ENCODE data around the gene KIF25.

Gene KIF25

DNA sequence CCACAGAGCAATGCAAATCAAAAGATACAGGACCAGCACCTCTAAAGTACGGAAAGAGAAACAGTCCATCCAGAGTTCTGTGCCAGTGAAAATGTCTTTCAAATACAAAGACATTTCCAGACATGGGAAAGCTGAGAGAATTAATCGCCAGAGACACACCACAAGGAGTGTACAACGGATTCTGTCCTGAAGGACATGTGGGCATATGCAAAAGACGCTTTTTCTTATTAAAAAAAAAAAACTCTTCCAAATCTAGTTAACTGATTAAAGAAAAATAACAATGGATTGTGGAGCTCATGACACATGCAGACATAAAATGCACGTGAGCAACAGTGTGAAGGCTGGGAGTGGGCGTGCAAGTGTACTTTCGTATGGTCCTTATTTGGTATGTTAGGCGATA is 22.8 kb downstream of the KIF25 start:
- no peaks in the 10 kb centered on the region for H3K27me3 ChIP-seq (ENCODE audit: insufficient read depth, insufficient read length)
- no peaks in the 10 kb centered on the region for H3K9me3 ChIP-seq (ENCODE audit: insufficient read depth, low read length)
- TF ChIP-seq ZNF274 (IDR thresholded peaks at IDR 0.05; ENCODE audit: low read depth, low read length), result no peak
- no peak for TF ChIP-seq SUZ12 (IDR thresholded peaks at IDR 0.05; ENCODE audit: extremely low read depth, insufficient read depth, insufficient read length)
- TF ChIP-seq YY1 (IDR thresholded peaks at IDR 0.05; ENCODE audit: insufficient read depth, insufficient read length), result no peak

DNA sequence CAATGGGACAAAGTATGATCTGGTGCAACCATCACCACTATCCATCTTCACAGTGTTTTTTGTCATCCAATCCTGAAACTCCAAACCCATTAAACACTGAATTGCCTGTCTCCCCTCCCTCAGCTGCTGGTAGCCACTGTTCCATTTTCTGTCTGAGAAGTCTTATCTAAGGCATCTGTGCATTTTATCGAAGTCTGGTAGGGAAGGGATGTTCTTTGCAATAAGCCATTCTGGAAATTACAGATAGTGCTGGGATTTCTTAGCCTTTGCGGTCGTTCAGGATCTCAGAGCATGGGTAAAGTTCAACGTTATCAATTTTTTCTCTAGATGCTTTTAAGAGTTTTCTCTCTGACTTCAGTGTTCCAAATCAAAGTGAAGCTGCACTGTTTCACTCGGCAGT is 24.1 kb downstream of the KIF25 start:
- TF ChIP-seq SUZ12 (IDR thresholded peaks at IDR 0.05; ENCODE audit: extremely low read depth, insufficient read depth, insufficient read length) (no peak), YY1 (IDR thresholded peaks at IDR 0.05; ENCODE audit: insufficient read depth, insufficient read length) (no peak), ZNF274 (IDR thresholded peaks at IDR 0.05; ENCODE audit: low read depth, low read length) (no peak)
- Histone ChIP-seq H3K4me1 (ENCODE audit: insufficient read depth, insufficient read length) (peaks cover 5% of the 10 kb centered on the region), H3K4me3 (ENCODE audit: insufficient read length, low read depth) (no peak overlapping the region), H3K27me3 (ENCODE audit: insufficient read depth, insufficient read length) (no peaks in the 10 kb centered on the region), H3K9ac (ENCODE audit: insufficient read length, low read depth) (no peak overlapping the region), H3K36me3 (ENCODE audit: insufficient read depth, insufficient read length, low read length) (no peaks in the 10 kb centered on the region), H3K9me3 (ENCODE audit: insufficient read depth, low read length) (no peaks in the 10 kb centered on the region)
- DNase-seq (ENCODE audit: low read depth, low spot score), result no peak

More for the DNA sequence above, 22.8 kb downstream of the KIF25 start:
- H3K9ac ChIP-seq (ENCODE audit: insufficient read length, low read depth), result no peak overlapping the region
- no peak for DNase-seq (ENCODE audit: low read depth, low spot score)
- no peaks in the 10 kb centered on the region for H3K36me3 ChIP-seq (ENCODE audit: insufficient read depth, insufficient read length, low read length)
- H3K4me1 ChIP-seq (ENCODE audit: insufficient read depth, insufficient read length), result peaks cover 2% of the 10 kb centered on the region
- no peak overlapping the region for H3K4me3 ChIP-seq (ENCODE audit: insufficient read length, low read depth)

DNA sequence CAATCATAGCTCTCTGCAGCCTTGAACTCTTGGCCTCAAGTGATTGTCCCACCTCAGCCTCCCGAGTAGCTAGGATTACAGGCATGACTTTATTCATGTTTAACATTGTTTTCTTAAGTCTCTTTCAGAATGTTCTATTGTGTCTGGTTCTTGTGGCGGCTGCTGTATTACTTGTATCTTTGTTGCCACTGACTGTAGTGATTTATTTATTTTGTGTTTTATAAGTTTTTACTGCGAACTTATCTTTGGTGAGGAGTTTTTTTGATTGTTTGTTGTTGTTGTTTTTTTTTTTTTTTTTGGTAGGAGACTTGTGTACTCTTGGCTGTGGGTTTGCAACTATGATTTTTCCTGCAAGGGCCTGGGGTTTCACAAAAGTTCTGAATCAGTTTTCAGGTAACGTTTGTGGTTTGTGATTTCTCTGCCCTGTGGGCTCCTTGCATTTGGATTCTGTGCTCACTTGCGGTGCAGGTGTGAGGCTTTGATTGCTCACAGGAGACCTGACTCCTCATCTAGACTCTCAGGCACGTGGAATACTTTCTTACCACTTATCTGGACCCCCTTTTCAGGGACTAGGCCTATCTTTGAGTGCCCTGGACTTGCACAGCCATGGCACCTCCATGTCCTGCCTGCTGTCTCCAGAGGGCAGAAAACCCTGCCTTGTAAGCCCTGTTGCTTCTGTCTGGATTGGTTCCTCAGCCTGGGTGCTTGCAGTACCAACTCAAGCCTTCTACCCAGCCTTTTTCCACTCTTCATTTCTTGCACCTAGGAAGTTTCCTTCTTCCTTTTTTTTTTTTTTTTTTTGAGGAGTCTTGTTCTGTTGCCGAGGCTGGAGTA is 25.2 kb downstream of the KIF25 start:
- Histone ChIP-seq H3K36me3 (ENCODE audit: insufficient read depth, insufficient read length, low read length) (no peaks in the 10 kb centered on the region), H3K4me1 (ENCODE audit: insufficient read depth, insufficient read length) (peaks cover 5% of the 10 kb centered on the region), H3K4me3 (ENCODE audit: insufficient read length, low read depth) (no peak overlapping the region), H3K9ac (ENCODE audit: insufficient read length, low read depth) (no peak overlapping the region), H3K9me3 (ENCODE audit: insufficient read depth, low read length) (no peaks in the 10 kb centered on the region), H3K27me3 (ENCODE audit: insufficient read depth, insufficient read length) (no peaks in the 10 kb centered on the region)
- TF ChIP-seq ZNF274 (IDR thresholded peaks at IDR 0.05; ENCODE audit: low read depth, low read length) (no peak), SUZ12 (IDR thresholded peaks at IDR 0.05; ENCODE audit: extremely low read depth, insufficient read depth, insufficient read length) (no peak), YY1 (IDR thresholded peaks at IDR 0.05; ENCODE audit: insufficient read depth, insufficient read length) (no peak)
- DNase-seq (ENCODE audit: low read depth, low spot score), result no peak

DNA sequence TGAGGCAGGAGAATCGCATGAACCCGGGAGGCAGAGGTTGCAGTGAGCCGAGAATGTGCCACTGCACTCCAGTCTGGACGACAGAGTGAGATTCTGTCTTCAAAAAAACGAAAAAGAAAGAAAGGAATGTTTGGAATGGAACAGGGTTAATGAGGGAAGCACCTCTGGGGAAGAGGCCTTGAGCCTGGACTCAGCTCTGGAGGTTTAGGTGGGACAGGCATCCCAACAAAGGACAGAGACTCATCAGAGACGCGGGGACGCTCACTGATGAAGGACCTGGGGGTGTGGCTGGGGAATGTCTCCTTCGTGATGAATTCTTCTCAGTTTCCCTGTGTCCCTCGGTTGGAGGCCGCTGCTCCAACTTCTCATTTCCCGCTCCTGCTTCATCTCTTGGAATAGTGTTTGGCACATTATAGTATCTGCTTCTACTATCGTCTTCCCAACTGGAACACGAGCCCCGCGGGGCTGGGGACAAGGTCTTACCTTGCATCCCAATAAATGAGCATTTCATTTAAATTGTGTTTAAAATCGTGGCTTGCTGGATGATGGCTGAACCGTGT is 27.6 kb downstream of the KIF25 start:
- Histone ChIP-seq H3K4me1 (ENCODE audit: insufficient read depth, insufficient read length) (peaks cover 5% of the 10 kb centered on the region), H3K27me3 (ENCODE audit: insufficient read depth, insufficient read length) (no peaks in the 10 kb centered on the region), H3K9me3 (ENCODE audit: insufficient read depth, low read length) (no peaks in the 10 kb centered on the region), H3K36me3 (ENCODE audit: insufficient read depth, insufficient read length, low read length) (no peaks in the 10 kb centered on the region), H3K9ac (ENCODE audit: insufficient read length, low read depth) (no peak overlapping the region), H3K4me3 (ENCODE audit: insufficient read length, low read depth) (no peak overlapping the region)
- TF ChIP-seq SUZ12 (IDR thresholded peaks at IDR 0.05; ENCODE audit: extremely low read depth, insufficient read depth, insufficient read length), result no peak
- no peak for TF ChIP-seq ZNF274 (IDR thresholded peaks at IDR 0.05; ENCODE audit: low read depth, low read length)
- no peak for TF ChIP-seq YY1 (IDR thresholded peaks at IDR 0.05; ENCODE audit: insufficient read depth, insufficient read length)
- no peak for DNase-seq (ENCODE audit: low read depth, low spot score)

DNA sequence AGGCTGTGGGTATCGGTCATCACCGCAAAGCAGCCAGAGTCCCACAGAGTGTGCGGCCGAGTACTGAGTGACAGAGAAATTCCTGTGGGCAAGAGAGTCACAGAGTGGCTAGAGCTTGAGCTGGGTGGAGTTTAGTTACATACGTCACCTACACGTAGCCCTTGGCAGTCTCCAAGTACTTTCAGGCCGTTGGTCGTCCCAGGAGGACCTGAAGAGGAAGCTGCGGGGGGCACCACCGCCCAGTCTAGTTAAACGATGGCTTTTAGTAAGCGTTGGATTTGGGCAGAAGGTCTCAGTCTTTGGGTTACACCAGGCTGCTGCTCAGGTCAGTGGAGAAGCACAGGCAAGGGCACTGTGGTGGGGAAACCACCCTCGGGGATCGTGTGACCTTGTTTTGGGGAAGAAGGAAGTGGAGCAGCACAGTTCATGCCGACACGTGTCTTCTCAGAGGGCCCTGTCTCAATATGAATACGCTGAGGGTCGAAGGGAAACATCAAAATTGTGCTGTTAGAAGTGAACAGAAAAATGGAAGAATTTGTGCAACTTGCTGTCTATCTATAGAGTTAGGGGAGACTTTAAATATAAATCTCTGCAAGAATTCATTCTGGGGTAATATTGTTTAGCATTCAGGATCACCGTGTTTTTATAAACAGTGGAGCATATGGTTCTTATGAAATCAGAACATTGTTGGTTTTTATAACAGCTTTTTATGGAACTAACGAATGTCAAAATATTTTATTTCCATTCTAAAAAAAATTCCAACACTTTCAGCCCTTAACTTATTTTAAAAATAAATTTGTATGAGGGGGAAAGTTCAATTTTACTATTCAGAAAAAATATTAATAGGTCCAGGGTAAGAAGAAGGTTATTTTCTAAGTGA is 28.6 kb downstream of the KIF25 start:
- H3K9ac ChIP-seq (ENCODE audit: insufficient read length, low read depth), result no peak overlapping the region
- no peaks in the 10 kb centered on the region for H3K9me3 ChIP-seq (ENCODE audit: insufficient read depth, low read length)
- peaks cover 5% of the 10 kb centered on the region for H3K4me1 ChIP-seq (ENCODE audit: insufficient read depth, insufficient read length)
- H3K27me3 ChIP-seq (ENCODE audit: insufficient read depth, insufficient read length), result no peaks in the 10 kb centered on the region
- TF ChIP-seq YY1 (IDR thresholded peaks at IDR 0.05; ENCODE audit: insufficient read depth, insufficient read length) (no peak), SUZ12 (IDR thresholded peaks at IDR 0.05; ENCODE audit: extremely low read depth, insufficient read depth, insufficient read length) (no peak), ZNF274 (IDR thresholded peaks at IDR 0.05; ENCODE audit: low read depth, low read length) (no peak)
- no peak for DNase-seq (ENCODE audit: low read depth, low spot score)
- H3K4me3 ChIP-seq (ENCODE audit: insufficient read length, low read depth), result no peak overlapping the region
- no peaks in the 10 kb centered on the region for H3K36me3 ChIP-seq (ENCODE audit: insufficient read depth, insufficient read length, low read length)

DNA sequence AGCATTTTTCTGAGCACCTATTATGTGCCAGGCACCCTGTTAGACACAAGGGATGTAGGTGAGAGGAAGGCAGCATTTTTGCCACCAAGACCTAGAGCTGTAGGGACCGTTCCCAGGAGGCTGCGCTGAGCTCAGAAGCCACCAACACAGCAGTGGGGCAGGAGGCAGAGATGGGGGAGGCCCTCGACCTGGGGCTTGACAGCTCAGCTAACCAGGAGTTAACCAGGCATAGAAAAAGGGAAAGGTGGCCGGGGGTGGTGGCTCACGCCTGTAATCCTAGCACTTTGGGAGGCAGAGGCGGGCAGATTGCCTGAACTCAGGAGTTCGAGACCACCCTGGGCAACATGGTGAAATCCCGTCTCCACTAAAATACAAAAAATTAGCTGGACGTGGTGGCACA is 29.5 kb downstream of the KIF25 start:
- H3K27me3 ChIP-seq (ENCODE audit: insufficient read depth, insufficient read length), result no peaks in the 10 kb centered on the region
- no peak for DNase-seq (ENCODE audit: low read depth, low spot score)
- no peak overlapping the region for H3K4me3 ChIP-seq (ENCODE audit: insufficient read length, low read depth)
- peaks cover 5% of the 10 kb centered on the region for H3K4me1 ChIP-seq (ENCODE audit: insufficient read depth, insufficient read length)
- no peaks in the 10 kb centered on the region for H3K9me3 ChIP-seq (ENCODE audit: insufficient read depth, low read length)
- TF ChIP-seq YY1 (IDR thresholded peaks at IDR 0.05; ENCODE audit: insufficient read depth, insufficient read length) (no peak), ZNF274 (IDR thresholded peaks at IDR 0.05; ENCODE audit: low read depth, low read length) (no peak)
- no peak overlapping the region for H3K9ac ChIP-seq (ENCODE audit: insufficient read length, low read depth)
- H3K36me3 ChIP-seq (ENCODE audit: insufficient read depth, insufficient read length, low read length), result no peaks in the 10 kb centered on the region

DNA sequence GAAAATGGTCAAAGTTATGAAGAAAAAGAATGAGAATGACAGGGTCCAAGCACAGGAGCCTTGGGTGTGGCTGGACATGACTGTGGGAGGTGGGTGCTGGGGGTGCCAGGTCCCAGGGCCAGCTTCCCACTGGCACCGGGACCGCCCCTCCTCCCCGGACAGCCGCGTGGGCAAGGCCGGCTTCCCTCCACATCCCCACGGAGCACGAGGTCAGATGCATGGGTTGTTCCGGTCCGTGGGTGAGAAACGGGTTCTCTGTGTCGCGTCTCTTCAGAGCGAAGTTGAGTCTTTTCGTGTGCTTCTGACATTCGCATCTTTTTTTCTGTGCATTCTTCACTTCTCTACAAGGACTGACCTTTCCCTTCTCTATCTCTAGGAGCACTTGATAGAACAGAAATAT is 30.1 kb downstream of the KIF25 start:
- Histone ChIP-seq H3K4me3 (ENCODE audit: insufficient read length, low read depth) (no peak overlapping the region), H3K4me1 (ENCODE audit: insufficient read depth, insufficient read length) (peaks cover 5% of the 10 kb centered on the region), H3K9me3 (ENCODE audit: insufficient read depth, low read length) (no peaks in the 10 kb centered on the region), H3K36me3 (ENCODE audit: insufficient read depth, insufficient read length, low read length) (no peaks in the 10 kb centered on the region), H3K27me3 (ENCODE audit: insufficient read depth, insufficient read length) (no peaks in the 10 kb centered on the region), H3K9ac (ENCODE audit: insufficient read length, low read depth) (no peak overlapping the region)
- no peak for TF ChIP-seq YY1 (IDR thresholded peaks at IDR 0.05; ENCODE audit: insufficient read depth, insufficient read length)
- no peak for TF ChIP-seq ZNF274 (IDR thresholded peaks at IDR 0.05; ENCODE audit: low read depth, low read length)
- DNase-seq (ENCODE audit: low read depth, low spot score), result no peak

All from NT2/D1 (cell line).